GM19043 (cell line): ENCODE results near the gene TENM4.

ENCODE experiments used
- ATAC-seq: cut with Tn5 transposase; IDR thresholded peaks from one replicate; pipeline ENCODE4 v1.9.1; 2021; ENCODE audit warnings: low read depth; ENCODE audit not compliant: unreplicated experiment

Gene TENM4

GRCh38 chr11:79312617-79313529 is 128.0 kb downstream of the TENM4 start:
- ATAC-seq, result no peak

- ATAC-seq, result no peak
These were observed 129.4 kb downstream of the TENM4 start for GRCh38 chr11:79311461-79311860.

GRCh38 chr11:79309407-79309806 is 131.4 kb downstream of the TENM4 start:
- no peak for ATAC-seq

- no peak for ATAC-seq
These were observed 132.4 kb downstream of the TENM4 start for GRCh38 chr11:79308429-79308828.

GRCh38 chr11:79304599-79305212 is 136.1 kb downstream of the TENM4 start:
- no peak for ATAC-seq

- no peak for ATAC-seq
These were observed 144.7 kb downstream of the TENM4 start for GRCh38 chr11:79296141-79296540.

- no peak for ATAC-seq
These were observed 145.7 kb downstream of the TENM4 start for GRCh38 chr11:79294845-79295731.

GRCh38 chr11:79291948-79292347 is 148.9 kb downstream of the TENM4 start:
- no peak for ATAC-seq

- no peak for ATAC-seq
These were observed 150.1 kb downstream of the TENM4 start for GRCh38 chr11:79290761-79291160.

- ATAC-seq, result no peak
These were observed 152.9 kb downstream of the TENM4 start for GRCh38 chr11:79287952-79288351.

GRCh38 chr11:79285756-79286155 is 155.1 kb downstream of the TENM4 start:
- ATAC-seq, result no peak

- no peak for ATAC-seq
These were observed 164.0 kb downstream of the TENM4 start for GRCh38 chr11:79276736-79277325.

GRCh38 chr11:79274636-79275331 is 166.0 kb downstream of the TENM4 start:
- ATAC-seq, result no peak

GRCh38 chr11:79273781-79274180 is 167.0 kb downstream of the TENM4 start:
- ATAC-seq, result no peak

GRCh38 chr11:79269611-79270307 is 171.1 kb downstream of the TENM4 start:
- no peak for ATAC-seq

- no peak for ATAC-seq
These were observed 174.4 kb downstream of the TENM4 start for GRCh38 chr11:79266396-79266795.

- ATAC-seq, result no peak
These were observed 175.0 kb downstream of the TENM4 start for GRCh38 chr11:79265756-79266322.

GRCh38 chr11:79264284-79264683 is 176.5 kb downstream of the TENM4 start:
- ATAC-seq, result no peak

GRCh38 chr11:79263001-79263400 is 177.8 kb downstream of the TENM4 start:
- no peak for ATAC-seq
